OCI-LY1 (cell line): ENCODE results near the gene PACS2.

Experiments
- CTCF ChIP-seq: fragments of 200-600 bp; sonication (generic), shearing (Covaris generic); IDR thresholded peaks from 2 replicates; pipeline ENCODE4 v1.5.1; 2017; ENCODE audit warnings: mild to moderate bottlenecking, antibody characterized with exemption, low read length, moderate library complexity, mixed read lengths
- EZH2 ChIP-seq: fragments of 200-600 bp; sonication (generic), shearing (Covaris generic); IDR thresholded peaks from 2 replicates; pipeline ENCODE4 v1.8.0; 2017; ENCODE audit warnings: borderline replicate concordance, mixed run types, mild to moderate bottlenecking, antibody characterized with exemption, low read length, moderate library complexity, mixed read lengths

GRCh38 chr14:105388110-105388951 lies 73.8 kb downstream of the PACS2 start:
- TF ChIP-seq CTCF (no peak), EZH2 (no peak)
